Measurements from ENCODE around the gene MYNN.

Gene MYNN

GRCh38 chr3:169822983-169823382 is 49.8 kb downstream of the MYNN start:
- in situ Hi-C loops (cut with HindIII; ENCODE audit: low sequenced_read_pairs): no loop called here

GRCh38 chr3:169825316-169825715 is 52.1 kb downstream of the MYNN start:
- in situ Hi-C loops (cut with HindIII; ENCODE audit: low sequenced_read_pairs): no loop called here

- in situ Hi-C loops (cut with HindIII; ENCODE audit: low sequenced_read_pairs): no loop called here
These were observed 54.5 kb downstream of the MYNN start for GRCh38 chr3:169827712-169828111.

GRCh38 chr3:169835533-169835932 is 62.3 kb downstream of the MYNN start:
- in situ Hi-C loops (cut with HindIII; ENCODE audit: low sequenced_read_pairs): no loop called here

- in situ Hi-C loops (cut with HindIII; ENCODE audit: low sequenced_read_pairs): no loop called here
These were observed 63.1 kb downstream of the MYNN start for GRCh38 chr3:169836078-169836941.

GRCh38 chr3:169836942-169837275 is 63.7 kb downstream of the MYNN start:
- in situ Hi-C loops (cut with HindIII; ENCODE audit: low sequenced_read_pairs): no loop called here

- in situ Hi-C loops (cut with HindIII; ENCODE audit: low sequenced_read_pairs): no loop called here
These were observed 65.4 kb downstream of the MYNN start for GRCh38 chr3:169838511-169839030.

Measured in DLD1 (cell line).